22Rv1 (cell line): ENCODE measurements around the gene ARHGAP45.

ENCODE experiments used
- ZFX ChIP-seq: fragments of 450-650 bp; IDR thresholded peaks from 2 replicates; pipeline ENCODE4 v1.6.1; 2017; ENCODE audit warnings: antibody characterized with exemption, borderline replicate concordance
- TF ChIP-seq, protein P1 (sequence below): fragments of 450-650 bp; IDR thresholded peaks from 2 replicates; pipeline ENCODE4 v1.5.1; 2017; ENCODE audit warnings: mild to moderate bottlenecking

DNA sequence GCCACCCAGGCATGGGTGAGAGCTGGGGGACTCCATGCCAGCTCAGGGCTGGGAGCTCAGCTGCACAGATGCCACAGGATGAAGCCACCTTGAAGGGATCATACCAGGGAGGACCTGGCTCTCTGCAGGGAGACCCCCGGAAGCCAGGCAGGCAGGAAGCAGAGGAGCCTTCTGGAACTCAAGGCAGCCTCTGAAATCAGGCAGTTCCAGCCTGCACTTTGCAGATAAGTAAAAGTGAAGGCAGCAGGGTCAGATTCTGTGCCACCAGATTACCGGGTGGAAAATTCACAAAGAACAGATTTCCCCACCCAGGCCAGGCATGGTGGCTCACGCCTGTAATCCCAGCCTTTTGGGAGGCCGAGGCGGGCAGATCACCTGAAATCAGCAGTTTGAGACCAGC is 48.6 kb upstream of the ARHGAP45 start:
- TF ChIP-seq ZFX: no peak
- TF ChIP-seq, protein P1, sequence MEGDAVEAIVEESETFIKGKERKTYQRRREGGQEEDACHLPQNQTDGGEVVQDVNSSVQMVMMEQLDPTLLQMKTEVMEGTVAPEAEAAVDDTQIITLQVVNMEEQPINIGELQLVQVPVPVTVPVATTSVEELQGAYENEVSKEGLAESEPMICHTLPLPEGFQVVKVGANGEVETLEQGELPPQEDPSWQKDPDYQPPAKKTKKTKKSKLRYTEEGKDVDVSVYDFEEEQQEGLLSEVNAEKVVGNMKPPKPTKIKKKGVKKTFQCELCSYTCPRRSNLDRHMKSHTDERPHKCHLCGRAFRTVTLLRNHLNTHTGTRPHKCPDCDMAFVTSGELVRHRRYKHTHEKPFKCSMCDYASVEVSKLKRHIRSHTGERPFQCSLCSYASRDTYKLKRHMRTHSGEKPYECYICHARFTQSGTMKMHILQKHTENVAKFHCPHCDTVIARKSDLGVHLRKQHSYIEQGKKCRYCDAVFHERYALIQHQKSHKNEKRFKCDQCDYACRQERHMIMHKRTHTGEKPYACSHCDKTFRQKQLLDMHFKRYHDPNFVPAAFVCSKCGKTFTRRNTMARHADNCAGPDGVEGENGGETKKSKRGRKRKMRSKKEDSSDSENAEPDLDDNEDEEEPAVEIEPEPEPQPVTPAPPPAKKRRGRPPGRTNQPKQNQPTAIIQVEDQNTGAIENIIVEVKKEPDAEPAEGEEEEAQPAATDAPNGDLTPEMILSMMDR: no peak
